ENCODE results near the gene CCDC148.

DNA sequence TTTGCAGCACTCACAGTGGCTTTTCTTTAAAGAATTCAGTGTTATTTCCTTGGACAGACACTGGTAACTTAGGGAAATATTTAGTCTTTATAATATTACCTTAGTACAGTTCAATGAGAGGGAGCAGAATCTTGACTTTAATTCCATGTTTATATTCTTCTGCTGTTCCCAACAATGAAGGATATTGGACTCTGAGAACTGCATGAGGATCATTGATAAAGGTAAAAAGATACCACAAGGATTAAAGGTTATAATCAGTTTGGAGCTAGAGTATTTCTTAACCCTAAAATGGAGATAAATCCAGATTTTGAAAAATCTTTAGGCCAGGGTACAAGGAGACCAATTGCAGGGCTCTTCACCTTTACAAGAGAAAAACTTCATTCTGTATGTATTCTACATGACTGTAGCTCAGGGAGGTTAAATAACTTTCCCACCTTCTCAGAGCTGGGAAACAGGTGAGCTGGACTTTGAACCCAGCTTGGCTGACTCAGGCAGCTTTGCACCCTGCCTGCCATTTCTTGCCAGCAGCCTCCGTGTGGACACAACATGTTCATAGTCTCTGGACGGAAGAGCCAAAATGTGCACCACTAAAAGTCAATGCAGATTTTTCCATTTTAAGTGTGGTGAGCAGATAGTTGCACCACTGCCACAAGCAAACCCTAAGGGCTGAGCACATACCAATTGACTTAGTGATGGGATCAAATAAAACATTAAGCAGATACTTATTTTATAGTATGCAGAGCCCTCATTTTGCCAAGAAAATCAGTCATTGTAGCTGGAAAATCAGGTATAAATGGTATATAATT lies 328.2 kb downstream of the CCDC148 start:
- TF ChIP-seq, protein P1, sequence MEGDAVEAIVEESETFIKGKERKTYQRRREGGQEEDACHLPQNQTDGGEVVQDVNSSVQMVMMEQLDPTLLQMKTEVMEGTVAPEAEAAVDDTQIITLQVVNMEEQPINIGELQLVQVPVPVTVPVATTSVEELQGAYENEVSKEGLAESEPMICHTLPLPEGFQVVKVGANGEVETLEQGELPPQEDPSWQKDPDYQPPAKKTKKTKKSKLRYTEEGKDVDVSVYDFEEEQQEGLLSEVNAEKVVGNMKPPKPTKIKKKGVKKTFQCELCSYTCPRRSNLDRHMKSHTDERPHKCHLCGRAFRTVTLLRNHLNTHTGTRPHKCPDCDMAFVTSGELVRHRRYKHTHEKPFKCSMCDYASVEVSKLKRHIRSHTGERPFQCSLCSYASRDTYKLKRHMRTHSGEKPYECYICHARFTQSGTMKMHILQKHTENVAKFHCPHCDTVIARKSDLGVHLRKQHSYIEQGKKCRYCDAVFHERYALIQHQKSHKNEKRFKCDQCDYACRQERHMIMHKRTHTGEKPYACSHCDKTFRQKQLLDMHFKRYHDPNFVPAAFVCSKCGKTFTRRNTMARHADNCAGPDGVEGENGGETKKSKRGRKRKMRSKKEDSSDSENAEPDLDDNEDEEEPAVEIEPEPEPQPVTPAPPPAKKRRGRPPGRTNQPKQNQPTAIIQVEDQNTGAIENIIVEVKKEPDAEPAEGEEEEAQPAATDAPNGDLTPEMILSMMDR (IDR thresholded peaks at IDR 0.05; ENCODE audit: low read depth, low read length, missing input control), result no peak
- TF ChIP-seq GABPA (IDR thresholded peaks at IDR 0.05 in 1 of 2, conservative IDR thresholded peaks at IDR 0.05 in 1 of 2) (peak in 1 of 2 donors; percentile 40), TAF1 (conservative IDR thresholded peaks at IDR 0.05) (peak; percentile 73), HNF4G (IDR thresholded peaks at IDR 0.05) (peak; percentile 94), YY1 (IDR thresholded peaks at IDR 0.05) (peak; percentile 93), NR2F2 (IDR thresholded peaks at IDR 0.05) (peak; percentile 24)
- TF ChIP-seq, protein P2, sequence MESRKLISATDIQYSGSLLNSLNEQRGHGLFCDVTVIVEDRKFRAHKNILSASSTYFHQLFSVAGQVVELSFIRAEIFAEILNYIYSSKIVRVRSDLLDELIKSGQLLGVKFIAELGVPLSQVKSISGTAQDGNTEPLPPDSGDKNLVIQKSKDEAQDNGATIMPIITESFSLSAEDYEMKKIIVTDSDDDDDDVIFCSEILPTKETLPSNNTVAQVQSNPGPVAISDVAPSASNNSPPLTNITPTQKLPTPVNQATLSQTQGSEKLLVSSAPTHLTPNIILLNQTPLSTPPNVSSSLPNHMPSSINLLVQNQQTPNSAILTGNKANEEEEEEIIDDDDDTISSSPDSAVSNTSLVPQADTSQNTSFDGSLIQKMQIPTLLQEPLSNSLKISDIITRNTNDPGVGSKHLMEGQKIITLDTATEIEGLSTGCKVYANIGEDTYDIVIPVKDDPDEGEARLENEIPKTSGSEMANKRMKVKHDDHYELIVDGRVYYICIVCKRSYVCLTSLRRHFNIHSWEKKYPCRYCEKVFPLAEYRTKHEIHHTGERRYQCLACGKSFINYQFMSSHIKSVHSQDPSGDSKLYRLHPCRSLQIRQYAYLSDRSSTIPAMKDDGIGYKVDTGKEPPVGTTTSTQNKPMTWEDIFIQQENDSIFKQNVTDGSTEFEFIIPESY (IDR thresholded peaks at IDR 0.05), result peak; percentile 82
- TF ChIP-seq, protein P3, sequence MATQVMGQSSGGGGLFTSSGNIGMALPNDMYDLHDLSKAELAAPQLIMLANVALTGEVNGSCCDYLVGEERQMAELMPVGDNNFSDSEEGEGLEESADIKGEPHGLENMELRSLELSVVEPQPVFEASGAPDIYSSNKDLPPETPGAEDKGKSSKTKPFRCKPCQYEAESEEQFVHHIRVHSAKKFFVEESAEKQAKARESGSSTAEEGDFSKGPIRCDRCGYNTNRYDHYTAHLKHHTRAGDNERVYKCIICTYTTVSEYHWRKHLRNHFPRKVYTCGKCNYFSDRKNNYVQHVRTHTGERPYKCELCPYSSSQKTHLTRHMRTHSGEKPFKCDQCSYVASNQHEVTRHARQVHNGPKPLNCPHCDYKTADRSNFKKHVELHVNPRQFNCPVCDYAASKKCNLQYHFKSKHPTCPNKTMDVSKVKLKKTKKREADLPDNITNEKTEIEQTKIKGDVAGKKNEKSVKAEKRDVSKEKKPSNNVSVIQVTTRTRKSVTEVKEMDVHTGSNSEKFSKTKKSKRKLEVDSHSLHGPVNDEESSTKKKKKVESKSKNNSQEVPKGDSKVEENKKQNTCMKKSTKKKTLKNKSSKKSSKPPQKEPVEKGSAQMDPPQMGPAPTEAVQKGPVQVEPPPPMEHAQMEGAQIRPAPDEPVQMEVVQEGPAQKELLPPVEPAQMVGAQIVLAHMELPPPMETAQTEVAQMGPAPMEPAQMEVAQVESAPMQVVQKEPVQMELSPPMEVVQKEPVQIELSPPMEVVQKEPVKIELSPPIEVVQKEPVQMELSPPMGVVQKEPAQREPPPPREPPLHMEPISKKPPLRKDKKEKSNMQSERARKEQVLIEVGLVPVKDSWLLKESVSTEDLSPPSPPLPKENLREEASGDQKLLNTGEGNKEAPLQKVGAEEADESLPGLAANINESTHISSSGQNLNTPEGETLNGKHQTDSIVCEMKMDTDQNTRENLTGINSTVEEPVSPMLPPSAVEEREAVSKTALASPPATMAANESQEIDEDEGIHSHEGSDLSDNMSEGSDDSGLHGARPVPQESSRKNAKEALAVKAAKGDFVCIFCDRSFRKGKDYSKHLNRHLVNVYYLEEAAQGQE (IDR thresholded peaks at IDR 0.05), result peak; percentile 61
